ENCODE measurements around the gene CFAP99.

The CFAP99 gene

GRCh38 chr4:2478229-2478628, 59.5 kb downstream of the CFAP99 start:
- no peak for DNase-seq

GRCh38 chr4:2480649-2481048, 61.9 kb downstream of the CFAP99 start:
- no peak for DNase-seq

- no peak for DNase-seq
Observed at GRCh38 chr4:2482192-2482591, 63.4 kb downstream of the CFAP99 start.

GRCh38 chr4:2482693-2483092, 63.9 kb downstream of the CFAP99 start:
- no peak for DNase-seq

GRCh38 chr4:2483237-2483636, 64.5 kb downstream of the CFAP99 start:
- no peak for DNase-seq

- no peak for DNase-seq
Observed at GRCh38 chr4:2484185-2484584, 65.4 kb downstream of the CFAP99 start.

- no peak for DNase-seq
Observed at GRCh38 chr4:2484993-2485392, 66.2 kb downstream of the CFAP99 start.

GRCh38 chr4:2485956-2486355, 67.2 kb downstream of the CFAP99 start:
- DNase-seq, result no peak

GRCh38 chr4:2486981-2487380, 68.2 kb downstream of the CFAP99 start:
- no peak for DNase-seq

GRCh38 chr4:2487632-2488031, 68.9 kb downstream of the CFAP99 start:
- DNase-seq, result no peak

- no peak for DNase-seq
Observed at GRCh38 chr4:2489081-2489805, 70.5 kb downstream of the CFAP99 start.

GRCh38 chr4:2489841-2490552, 71.2 kb downstream of the CFAP99 start:
- DNase-seq, result no peak

GRCh38 chr4:2492970-2493369, 74.2 kb downstream of the CFAP99 start:
- DNase-seq, result no peak

GRCh38 chr4:2494992-2495391, 76.2 kb downstream of the CFAP99 start:
- no peak for DNase-seq

GRCh38 chr4:2497324-2497723, 78.6 kb downstream of the CFAP99 start:
- DNase-seq, result no peak

- no peak for DNase-seq
Observed at GRCh38 chr4:2497931-2498330, 79.2 kb downstream of the CFAP99 start.

- no peak for DNase-seq
Observed at GRCh38 chr4:2500547-2500946, 81.8 kb downstream of the CFAP99 start.

- DNase-seq, result no peak
Observed at GRCh38 chr4:2501034-2501594, 82.4 kb downstream of the CFAP99 start.

- no peak for DNase-seq
Observed at GRCh38 chr4:2503809-2504208, 85.1 kb downstream of the CFAP99 start.

- DNase-seq, result no peak
Observed at GRCh38 chr4:2507259-2507658, 88.5 kb downstream of the CFAP99 start.

- no peak for DNase-seq
Observed at GRCh38 chr4:2507855-2508254, 89.1 kb downstream of the CFAP99 start.

- no peak for DNase-seq
Observed at GRCh38 chr4:2510351-2511259, 91.8 kb downstream of the CFAP99 start.

- no peak for DNase-seq
Observed at GRCh38 chr4:2511645-2512131, 92.9 kb downstream of the CFAP99 start.

All from NCI-H1694 treated with DMSO at 0.1 percent for 48 hours (cell line).